Neural cell (in vitro differentiated cells): Measurements from ENCODE around the gene CPLX1. TPM values are rescaled to one million over a fixed set of nuclear protein-coding genes. Genes with fewer than 3 reads are reported as not detected.

Experiments
- H2AFZ ChIP-seq: fragments of 200-600, 300-800 bp; sonication (generic), shearing (Covaris generic); 2 replicates; pipeline ENCODE4 v1.6.0; 2014; ENCODE audit warnings: low read depth, mild to moderate bottlenecking, antibody characterized with exemption, low read length, moderate library complexity
- H3F3A ChIP-seq: fragments of 200-600 bp; shearing (Covaris generic); 2 replicates; pipeline ENCODE4 v1.6.1; 2016; ENCODE audit warnings: mild to moderate bottlenecking, moderate library complexity, mixed read lengths, antibody characterized with exemption, low read length; ENCODE audit not compliant: insufficient read depth, poor library complexity, severe bottlenecking
- H3K27ac ChIP-seq: fragments of 200-600, 300-800 bp; sonication (generic), shearing (Covaris generic); 2 replicates; pipeline ENCODE4 v1.5.1; 2014; ENCODE audit warnings: mild to moderate bottlenecking, low read length, moderate library complexity
- H3K27me3 ChIP-seq: fragments of 300-800, 200-600 bp; sonication (generic), shearing (Covaris generic); 2 replicates; pipeline ENCODE4 v1.6.0; 2014; ENCODE audit warnings: mild to moderate bottlenecking, low read depth, low read length, moderate library complexity; ENCODE audit not compliant: insufficient read depth
- H3K36me3 ChIP-seq: fragments of 300-800, 200-600 bp; sonication (generic), shearing (Covaris generic); 2 replicates; pipeline ENCODE4 v1.5.1; 2014; ENCODE audit warnings: mild to moderate bottlenecking, antibody characterized with exemption, low read length, moderate library complexity; ENCODE audit not compliant: insufficient read depth
- H3K4me2 ChIP-seq: fragments of 300-800, 200-600 bp; sonication (generic), shearing (Covaris generic); 2 replicates; pipeline ENCODE4 v1.6.0; 2014; ENCODE audit warnings: mild to moderate bottlenecking, low read length
- H3K4me3 ChIP-seq: fragments of 300-800, 200-600 bp; sonication (generic), shearing (Covaris generic); 2 replicates; pipeline ENCODE4 v1.5.1; 2014; ENCODE audit warnings: mild to moderate bottlenecking, low read length, moderate library complexity
- H3K79me2 ChIP-seq: fragments of 200-600 bp; shearing (Covaris generic); replicated peaks from 2 replicates; pipeline ENCODE4 v1.6.0; 2014; ENCODE audit warnings: mild to moderate bottlenecking, low read length, moderate library complexity; ENCODE audit not compliant: insufficient read depth
- H3K9ac ChIP-seq: fragments of 300-800, 200-600 bp; sonication (generic), shearing (Covaris generic); 2 replicates; pipeline ENCODE4 v1.6.1; 2016; ENCODE audit warnings: mild to moderate bottlenecking, low read length, mixed read lengths
- H3K9me2 ChIP-seq: fragments of 200-600 bp; shearing (Covaris generic); 2 replicates; pipeline ENCODE4 v1.6.1; 2016; ENCODE audit warnings: mild to moderate bottlenecking, low read length, mixed read lengths; ENCODE audit not compliant: insufficient read depth
- H3K9me3 ChIP-seq: fragments of 200-600, 300-800 bp; sonication (generic), shearing (Covaris generic); 2 replicates; pipeline ENCODE4 v1.6.1; 2016; ENCODE audit warnings: mild to moderate bottlenecking, mixed run types, low read length, moderate library complexity, mixed read lengths
- H4K20me1 ChIP-seq: fragments of 200-600 bp; shearing (Covaris generic); 2 replicates; pipeline ENCODE4 v1.6.1; 2016; ENCODE audit warnings: mild to moderate bottlenecking, mixed run types; ENCODE audit not compliant: insufficient read depth
- CTCF ChIP-seq: fragments of 450-650 bp; IDR thresholded peaks from 2 replicates; pipeline ENCODE4 v1.5.1; 2014; ENCODE audit warnings: antibody characterized with exemption, mild to moderate bottlenecking, moderate library complexity; ENCODE audit not compliant: poor library complexity, severe bottlenecking
- EP300 ChIP-seq: fragments of 450-650 bp; conservative IDR thresholded peaks from 2 replicates; pipeline ENCODE4 v1.6.1; 2014; ENCODE audit warnings: antibody characterized with exemption, mild to moderate bottlenecking, moderate library complexity; ENCODE audit not compliant: poor library complexity, severe bottlenecking
- EZH2 ChIP-seq: fragments of 200-600, 300-800 bp; shearing (Covaris generic), sonication (generic); IDR thresholded peaks from 2 replicates; pipeline ENCODE4 v1.6.1; 2014; ENCODE audit warnings: antibody characterized with exemption, low read length, borderline replicate concordance, mild to moderate bottlenecking; ENCODE audit not compliant: insufficient read depth, poor library complexity, severe bottlenecking
- MXI1 ChIP-seq: fragments of 450-650 bp; conservative IDR thresholded peaks from 2 replicates; pipeline ENCODE4 v1.6.1; 2014; ENCODE audit warnings: antibody characterized with exemption, mild to moderate bottlenecking; ENCODE audit not compliant: poor library complexity, severe bottlenecking
- POLR2AphosphoS5 ChIP-seq: IDR thresholded peaks from 2 replicates; pipeline ENCODE4 v1.6.1; 2012
- RAD21 ChIP-seq: fragments of 450-650 bp; conservative IDR thresholded peaks from 2 replicates; pipeline ENCODE4 v1.6.1; 2014; ENCODE audit warnings: antibody characterized with exemption, mild to moderate bottlenecking, moderate library complexity
- SMC3 ChIP-seq: fragments of 450-650 bp; conservative IDR thresholded peaks from 2 replicates; pipeline ENCODE4 v1.6.1; 2014; ENCODE audit warnings: antibody characterized with exemption, mild to moderate bottlenecking, moderate library complexity; ENCODE audit not compliant: poor library complexity
- TAF1 ChIP-seq: IDR thresholded peaks from 2 replicates; pipeline ENCODE4 v1.6.1; 2012; ENCODE audit warnings: low read depth
- polyA plus RNA-seq: library from polyadenylated mRNA; depleted of rRNA; stranded (reverse); fragments of >200 nt; gene quantifications from 2 replicates; pipeline ENCODE4 v1.2.3, GENCODE V29; 2014
- TF ChIP-seq, protein P1 (sequence below): IDR thresholded peaks from 2 replicates; pipeline ENCODE4 v1.6.1; 2012; ENCODE audit warnings: borderline replicate concordance

CPLX1 gene
- polyA plus RNA-seq, 1 donor from 2014 or later: 7.6 TPM

- H3K9ac ChIP-seq: no peak overlapping the region
- H3K27me3 ChIP-seq: no peaks in the 10 kb centered on the region
- H3F3A ChIP-seq: no peaks in the 10 kb centered on the region
- H4K20me1 ChIP-seq: no peaks in the 10 kb centered on the region
- H3K4me3 ChIP-seq: no peak overlapping the region
- H3K9me3 ChIP-seq: no peaks in the 10 kb centered on the region
- no peak for TF ChIP-seq POLR2AphosphoS5
- TF ChIP-seq EP300: no peak
- TF ChIP-seq, protein P1, sequence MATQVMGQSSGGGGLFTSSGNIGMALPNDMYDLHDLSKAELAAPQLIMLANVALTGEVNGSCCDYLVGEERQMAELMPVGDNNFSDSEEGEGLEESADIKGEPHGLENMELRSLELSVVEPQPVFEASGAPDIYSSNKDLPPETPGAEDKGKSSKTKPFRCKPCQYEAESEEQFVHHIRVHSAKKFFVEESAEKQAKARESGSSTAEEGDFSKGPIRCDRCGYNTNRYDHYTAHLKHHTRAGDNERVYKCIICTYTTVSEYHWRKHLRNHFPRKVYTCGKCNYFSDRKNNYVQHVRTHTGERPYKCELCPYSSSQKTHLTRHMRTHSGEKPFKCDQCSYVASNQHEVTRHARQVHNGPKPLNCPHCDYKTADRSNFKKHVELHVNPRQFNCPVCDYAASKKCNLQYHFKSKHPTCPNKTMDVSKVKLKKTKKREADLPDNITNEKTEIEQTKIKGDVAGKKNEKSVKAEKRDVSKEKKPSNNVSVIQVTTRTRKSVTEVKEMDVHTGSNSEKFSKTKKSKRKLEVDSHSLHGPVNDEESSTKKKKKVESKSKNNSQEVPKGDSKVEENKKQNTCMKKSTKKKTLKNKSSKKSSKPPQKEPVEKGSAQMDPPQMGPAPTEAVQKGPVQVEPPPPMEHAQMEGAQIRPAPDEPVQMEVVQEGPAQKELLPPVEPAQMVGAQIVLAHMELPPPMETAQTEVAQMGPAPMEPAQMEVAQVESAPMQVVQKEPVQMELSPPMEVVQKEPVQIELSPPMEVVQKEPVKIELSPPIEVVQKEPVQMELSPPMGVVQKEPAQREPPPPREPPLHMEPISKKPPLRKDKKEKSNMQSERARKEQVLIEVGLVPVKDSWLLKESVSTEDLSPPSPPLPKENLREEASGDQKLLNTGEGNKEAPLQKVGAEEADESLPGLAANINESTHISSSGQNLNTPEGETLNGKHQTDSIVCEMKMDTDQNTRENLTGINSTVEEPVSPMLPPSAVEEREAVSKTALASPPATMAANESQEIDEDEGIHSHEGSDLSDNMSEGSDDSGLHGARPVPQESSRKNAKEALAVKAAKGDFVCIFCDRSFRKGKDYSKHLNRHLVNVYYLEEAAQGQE: no peak
- TF ChIP-seq MXI1: no peak
- no peak for TF ChIP-seq TAF1
- TF ChIP-seq RAD21: no peak
- TF ChIP-seq EZH2: no peak
- no peak for TF ChIP-seq CTCF
- no peak for TF ChIP-seq SMC3
- no peak overlapping the region for H3K4me2 ChIP-seq
- H2AFZ ChIP-seq: no peak overlapping the region
- no peaks in the 10 kb centered on the region for H3K79me2 ChIP-seq
- no peaks in the 10 kb centered on the region for H3K9me2 ChIP-seq
- H3K36me3 ChIP-seq: no peaks in the 10 kb centered on the region
- H3K27ac ChIP-seq: no peak overlapping the region
These were observed 42.5 kb upstream of the CPLX1 start for GRCh38 chr4:868421-868820.

- Histone ChIP-seq H3K79me2 (no peaks in the 10 kb centered on the region), H3K4me3 (no peak overlapping the region), H3K9me3 (no peaks in the 10 kb centered on the region), H3K9ac (no peak overlapping the region), H3K4me2 (no peak overlapping the region), H3K36me3 (no peaks in the 10 kb centered on the region), H4K20me1 (no peaks in the 10 kb centered on the region), H3K27ac (no peak overlapping the region), H3K27me3 (no peaks in the 10 kb centered on the region), H2AFZ (no peak overlapping the region), H3K9me2 (no peaks in the 10 kb centered on the region), H3F3A (no peaks in the 10 kb centered on the region)
- no peak for TF ChIP-seq POLR2AphosphoS5
- TF ChIP-seq RAD21: no peak
- no peak for TF ChIP-seq EZH2
- TF ChIP-seq, protein P1: no peak
- no peak for TF ChIP-seq CTCF
- no peak for TF ChIP-seq SMC3
- TF ChIP-seq MXI1: no peak
- no peak for TF ChIP-seq TAF1
- no peak for TF ChIP-seq EP300
These were observed 41.8 kb upstream of the CPLX1 start for GRCh38 chr4:867526-868250.
